HepG2 (cell line): Measurements from ENCODE around the gene TPRN. TPM values are rescaled to one million over a fixed set of nuclear protein-coding genes. Genes with fewer than 3 reads are reported as not detected.

Experiments used
- ATAC-seq: fragments of 200-7000 bp; cut with Tn5 transposase; 3 replicates; pipeline ENCODE4 v1.9.1; 2020; ENCODE audit warnings: mild to moderate bottlenecking, moderate library complexity
- BruUV-seq: library from RNA; stranded (reverse); fragments of 400-500 nt; replicated peaks from 2 replicates; lab custom pipeline; 2021; lab: Mats Ljungman, UMichigan
- CTCF ChIA-PET: fragments of 300-600 bp; formaldehyde crosslinking; extraction: SDS; loops from one replicate; lab custom pipeline; 2021; ENCODE audit warnings: low total read pairs, inconsistent platforms, low intra/inter-chr PET ratio; lab: Yijun Ruan, JAX
- POLR2A ChIA-PET: fragments of 350-600 bp; sonication (Branson Sonifier 250); formaldehyde crosslinking; loops from one replicate; lab custom pipeline; 2020; ENCODE audit warnings: antibody characterized with exemption, inconsistent platforms; lab: Yijun Ruan, JAX
- DNase-seq: peaks from one replicate; pipeline ENCODE4 v3.0.0-alpha.2; 2015; ENCODE audit warnings: low spot score
- FAIRE-seq: peaks from 3 replicates; lab custom pipeline; 2011; peaks lifted over from hg19 to GRCh38; lab: Jason Lieb, UNC
- H2AFZ ChIP-seq: one replicate; pipeline ENCODE4 v1.6.1; 2011; ENCODE audit warnings: low read length, inconsistent platforms
- H3K27ac ChIP-seq: fragments of 300-600 bp; 3 replicates; pipeline ENCODE4 v1.8.0; 2011; ENCODE audit warnings: mixed run types, mild to moderate bottlenecking, mixed read lengths, low read length, inconsistent platforms; ENCODE audit not compliant: insufficient read depth; ENCODE audit errors: extremely low read length
- H3K27me3 ChIP-seq, 2 experiments: fragments of 200-600 bp in 1 of 2; 2 replicates in 1 of 2; 3 replicates in 1 of 2; pipeline versions ENCODE4 v1.6.0 to v1.8.0; 2011; ENCODE audit warnings: low read length in 2 of 2, mild to moderate bottlenecking in 2 of 2, moderate library complexity in 2 of 2, inconsistent platforms in 1 of 2; ENCODE audit not compliant: insufficient read depth in 2 of 2, control insufficient read depth in 1 of 2
- H3K36me3 ChIP-seq, 2 experiments: fragments of 200-600 bp in 1 of 2; replicated peaks in 1 of 2; 2 replicates in 1 of 2; 3 replicates in 1 of 2; pipeline versions ENCODE4 v1.5.1 to v1.8.0; 2011; ENCODE audit warnings: low read length in 2 of 2, inconsistent platforms in 1 of 2; ENCODE audit not compliant: insufficient read depth in 2 of 2, control insufficient read depth in 1 of 2
- H3K4me1 ChIP-seq: 2 replicates; pipeline ENCODE4 v1.5.1; 2012; ENCODE audit warnings: low read length, inconsistent platforms; ENCODE audit not compliant: insufficient read depth
- H3K4me2 ChIP-seq: 2 replicates; pipeline ENCODE4 v1.6.0; 2011; ENCODE audit warnings: low read depth, low read length, inconsistent platforms
- H3K4me3 ChIP-seq, 3 experiments: fragments of 200-600 bp in 1 of 3; sonication (generic), shearing (Covaris generic) in 1 of 3; replicated peaks in 1 of 3; 2 replicates each; pipeline ENCODE4 v1.5.1; 2011 to 2016; ENCODE audit warnings: low read length in 3 of 3, inconsistent platforms in 2 of 3, low read depth in 2 of 3, mild to moderate bottlenecking in 2 of 3, control low read depth in 1 of 3, mixed read lengths in 1 of 3; ENCODE audit not compliant: insufficient read depth in 1 of 3
- H3K79me2 ChIP-seq: one replicate; pipeline ENCODE4 v1.6.1; 2011; ENCODE audit warnings: low read length, inconsistent platforms; ENCODE audit not compliant: insufficient read depth
- H3K9ac ChIP-seq: 2 replicates; pipeline ENCODE4 v1.6.0; 2011; ENCODE audit warnings: mild to moderate bottlenecking, low read depth, low read length, inconsistent platforms; ENCODE audit not compliant: insufficient read depth
- H3K9me3 ChIP-seq: 2 replicates; pipeline ENCODE4 v1.5.1; 2012; ENCODE audit warnings: mild to moderate bottlenecking, low read length
- H4K20me1 ChIP-seq: 2 replicates; pipeline ENCODE4 v1.6.0; 2011; ENCODE audit warnings: inconsistent platforms, mild to moderate bottlenecking, low read length, moderate library complexity; ENCODE audit not compliant: insufficient read depth
- ATM ChIP-seq: fragments of 450-650 bp; IDR thresholded peaks from 2 replicates; pipeline ENCODE4 v1.7.1; 2017; ENCODE audit warnings: mild to moderate bottlenecking, borderline replicate concordance
- HMG20B ChIP-seq: conservative IDR thresholded peaks from 2 replicates; pipeline ENCODE4 v1.6.1; 2016; ENCODE audit warnings: missing genetic modification reagents, missing compliant biosample characterization
- KLF9 ChIP-seq: IDR thresholded peaks from 2 replicates; pipeline ENCODE4 v1.6.1; 2016; ENCODE audit warnings: low read depth
- RAD21 ChIP-seq: fragments of 450-650 bp; formaldehyde crosslinking; IDR thresholded peaks from 2 replicates; pipeline ENCODE4 v1.5.0; 2020; ENCODE audit warnings: mild to moderate bottlenecking
- REXO4 ChIP-seq: sonication (generic); formaldehyde crosslinking; IDR thresholded peaks from 2 replicates; pipeline ENCODE4 v1.8.0; 2022; ENCODE audit warnings: missing genetic modification reagents, mild to moderate bottlenecking, borderline replicate concordance
- ZFP90 ChIP-seq: sonication (generic); formaldehyde crosslinking; IDR thresholded peaks from 2 replicates; pipeline ENCODE4 v1.8.0; 2022; ENCODE audit warnings: missing genetic modification reagents, mild to moderate bottlenecking, inconsistent platforms, borderline replicate concordance
- ZFY ChIP-seq: sonication (generic); formaldehyde crosslinking; IDR thresholded peaks from 2 replicates; pipeline ENCODE4 v1.4.0; 2020; ENCODE audit warnings: missing genetic modification reagents
- ZNF75D ChIP-seq: sonication (generic); formaldehyde crosslinking; IDR thresholded peaks from 2 replicates; pipeline ENCODE4 v1.8.1; 2023; ENCODE audit warnings: missing genetic modification reagents, mild to moderate bottlenecking, borderline replicate concordance
- ZNF775 ChIP-seq: sonication (generic); formaldehyde crosslinking; IDR thresholded peaks from 2 replicates; pipeline ENCODE4 v1.4.0; 2020; ENCODE audit warnings: missing genetic modification reagents, mild to moderate bottlenecking, moderate library complexity, borderline replicate concordance
- ZNF777 ChIP-seq: sonication (generic); formaldehyde crosslinking; IDR thresholded peaks from 2 replicates; pipeline ENCODE4 v1.4.0; 2020; ENCODE audit warnings: missing genetic modification reagents
- WGBS: methylation state at CpG from one replicate; pipeline ENCODE4 v1.1.6; 2017; ENCODE audit warnings: low lambda C conversion rate; 5-methylcytosine and 5-hydroxymethylcytosine counted together
- in situ Hi-C: cut with HindIII; loops from 2 replicates; pipeline ENCODE4 v1.10.0; 2017; ENCODE audit warnings: low pct_unique_long_range_greater_than_20kb; ENCODE audit not compliant: extremely low pct_ligation_motif_present
- intact Hi-C: fragments of 100-400 bp; cut with micrococcal nuclease; formaldehyde crosslinking; loops from one replicate; pipeline ENCODE4 v1.10.0; 2022; ENCODE audit not compliant: unreplicated experiment
- polyA plus RNA-seq, 8 experiments: library from polyadenylated mRNA; depleted of rRNA in 3 of 8; stranded (reverse) in 7 of 8; unstranded in 1 of 8; fragments of >200 nt; fragmentation: Illumina TruSeq in 4 of 8; extraction: Trizol in 4 of 8; gene quantifications; 2 replicates each; pipeline versions ENCODE4 v1.2.1 to v1.2.3, GENCODE V29; 2011 to 2016; ENCODE audit warnings: low read depth in 4 of 8, missing spikeins in 1 of 8, mixed read lengths in 1 of 8; ENCODE audit not compliant: insufficient read depth in 1 of 8
- total RNA-seq, 5 experiments: library from RNA; depleted of rRNA; stranded (reverse); fragments of >200 nt; fragmentation: Illumina TruSeq; extraction: Trizol; gene quantifications; 2 replicates each; pipeline ENCODE4 v1.2.3, GENCODE V29; 2016; ENCODE audit warnings: low read depth in 1 of 5
- TF ChIP-seq, protein P1 (sequence below): sonication (generic); formaldehyde crosslinking; IDR thresholded peaks from 2 replicates; pipeline ENCODE4 v1.4.0; 2020; ENCODE audit warnings: missing genetic modification reagents
- TF ChIP-seq, protein P2 (sequence below): sonication (generic); formaldehyde crosslinking; IDR thresholded peaks from 2 replicates; pipeline ENCODE4 v1.5.0; 2020; ENCODE audit warnings: mild to moderate bottlenecking, missing genetic modification reagents, borderline replicate concordance

TPRN gene
- total and polyA plus RNA-seq, 2 of the 13 experiments (the other 11 are each of a cell fraction or from before 2014, with no cell fraction given) = 10.1 to 19.2 TPM

DNA sequence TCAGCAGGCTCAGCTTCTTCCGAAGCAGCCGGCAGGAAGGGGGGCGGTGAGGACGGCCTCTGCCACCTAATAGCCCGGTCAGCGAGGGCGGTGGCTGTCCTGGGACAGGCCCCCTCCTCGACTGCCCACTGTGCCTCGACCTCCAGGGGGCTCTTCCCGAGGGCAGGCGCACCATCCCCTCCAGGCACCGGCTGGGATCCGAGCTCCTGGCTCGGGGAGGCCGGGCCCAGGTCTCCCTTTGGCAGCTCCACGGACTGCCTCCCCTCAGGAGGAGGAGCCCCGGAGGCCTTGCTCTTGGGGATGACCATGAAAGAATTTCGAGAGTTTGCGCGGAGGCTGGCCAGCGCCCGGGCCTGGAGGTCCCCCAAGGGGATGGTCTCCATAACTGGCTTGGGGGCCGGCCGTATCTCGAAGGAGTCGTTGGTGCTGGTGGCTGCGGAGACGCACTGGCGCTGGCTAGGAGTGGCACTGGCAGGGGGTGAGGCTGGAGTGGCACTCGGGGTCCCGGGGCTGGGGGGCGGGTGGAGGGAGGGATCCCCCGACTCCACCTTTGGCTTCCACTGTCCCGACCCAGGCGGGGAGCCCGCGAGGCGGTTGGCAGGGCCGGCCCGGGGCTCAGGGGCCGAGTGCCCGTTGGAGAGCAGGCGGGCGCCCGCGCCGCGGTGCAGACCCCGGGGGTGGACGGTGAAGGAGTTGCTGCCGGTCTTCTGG, 975 bp downstream of the TPRN start (continued):
- no peak for TF ChIP-seq KLF9 (CRISPR knock-in tag)
- no peak for TF ChIP-seq REXO4 (CRISPR knock-in tag)
- TF ChIP-seq ATM = no peak

DNA sequence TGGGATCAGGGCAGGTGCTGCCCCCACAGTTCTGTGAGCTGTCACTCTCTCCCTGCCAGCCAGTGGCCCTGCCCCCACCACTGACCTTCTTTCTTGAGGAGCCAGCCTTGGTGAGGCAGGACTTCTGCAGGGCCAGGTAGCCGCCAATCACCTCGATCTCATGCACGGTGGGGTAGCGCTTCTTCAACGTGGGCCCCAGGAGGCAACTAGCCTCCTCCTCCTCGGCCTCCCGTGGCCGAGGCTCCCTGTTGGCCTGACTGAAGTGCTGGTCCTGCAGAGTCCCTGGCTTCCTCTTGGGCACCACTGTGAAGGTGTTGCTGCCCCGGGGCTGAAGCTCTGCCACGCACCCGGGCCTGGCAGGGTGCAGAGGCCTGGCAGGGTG, 1.6 kb downstream of the TPRN start:
- peak overlapping the region; percentile 71 to 75 (median 72) for H3K4me3 ChIP-seq
- peak overlapping the region; percentile 47 for H3K27ac ChIP-seq
- no peaks in the 10 kb centered on the region for H3K9me3 ChIP-seq
- no peaks in the 10 kb centered on the region; the same call in 1 of the 2 replicates for H4K20me1 ChIP-seq
- ATAC-seq (no peak), DNase-seq (no peak), FAIRE-seq (no peak)
- 15% methylated on average over 4 of the region's 11 CpGs for WGBS
- H3K4me2 ChIP-seq = peak overlapping the region; percentile 90
- CTCF ChIA-PET = interaction anchor here (1.3 kb wide), 1 partner anchor 10 kb away, joined by 4 read pairs; the partner anchor contains the start of genes ANAPC2 and SSNA1
- peak overlapping the region; percentile 73 for H3K9ac ChIP-seq
- no peak overlapping the region for H2AFZ ChIP-seq
- peaks cover 61% of the 10 kb centered on the region for H3K79me2 ChIP-seq
- H3K27me3 ChIP-seq = no peaks in the 10 kb centered on the region
- H3K4me1 ChIP-seq = peaks cover 75% of the 10 kb centered on the region
- POLR2A ChIA-PET = interaction anchor here (0.8 to 3.0 kb wide), 14 partner anchors 10 to 81 kb away, joined by 3 to 47 read pairs (median 5); partner anchors contain the start of genes ANAPC2, RNF208, SSNA1 and TUBB4B
- intact Hi-C loops = no loop called here
- no peaks in the 10 kb centered on the region; a peak in 1 of 5 replicates for H3K36me3 ChIP-seq
- no TSS peak for BruUV-seq
- in situ Hi-C loops = no loop called here
- TF ChIP-seq ZNF775 (CRISPR knock-in tag) = no peak
- 0 out of 2 replicates have a peak, but pooled peaks have one; percentile 38 for TF ChIP-seq ZFP90
- 0 out of 2 replicates have a peak, but pooled peaks have one; percentile 43 for TF ChIP-seq ZNF777 (CRISPR knock-in tag)
- TF ChIP-seq RAD21 (CRISPR knock-in tag) = no peak
- TF ChIP-seq HMG20B (CRISPR knock-in tag) = no peak
- no peak for TF ChIP-seq ZNF75D (CRISPR knock-in tag)
- TF ChIP-seq, protein P1, sequence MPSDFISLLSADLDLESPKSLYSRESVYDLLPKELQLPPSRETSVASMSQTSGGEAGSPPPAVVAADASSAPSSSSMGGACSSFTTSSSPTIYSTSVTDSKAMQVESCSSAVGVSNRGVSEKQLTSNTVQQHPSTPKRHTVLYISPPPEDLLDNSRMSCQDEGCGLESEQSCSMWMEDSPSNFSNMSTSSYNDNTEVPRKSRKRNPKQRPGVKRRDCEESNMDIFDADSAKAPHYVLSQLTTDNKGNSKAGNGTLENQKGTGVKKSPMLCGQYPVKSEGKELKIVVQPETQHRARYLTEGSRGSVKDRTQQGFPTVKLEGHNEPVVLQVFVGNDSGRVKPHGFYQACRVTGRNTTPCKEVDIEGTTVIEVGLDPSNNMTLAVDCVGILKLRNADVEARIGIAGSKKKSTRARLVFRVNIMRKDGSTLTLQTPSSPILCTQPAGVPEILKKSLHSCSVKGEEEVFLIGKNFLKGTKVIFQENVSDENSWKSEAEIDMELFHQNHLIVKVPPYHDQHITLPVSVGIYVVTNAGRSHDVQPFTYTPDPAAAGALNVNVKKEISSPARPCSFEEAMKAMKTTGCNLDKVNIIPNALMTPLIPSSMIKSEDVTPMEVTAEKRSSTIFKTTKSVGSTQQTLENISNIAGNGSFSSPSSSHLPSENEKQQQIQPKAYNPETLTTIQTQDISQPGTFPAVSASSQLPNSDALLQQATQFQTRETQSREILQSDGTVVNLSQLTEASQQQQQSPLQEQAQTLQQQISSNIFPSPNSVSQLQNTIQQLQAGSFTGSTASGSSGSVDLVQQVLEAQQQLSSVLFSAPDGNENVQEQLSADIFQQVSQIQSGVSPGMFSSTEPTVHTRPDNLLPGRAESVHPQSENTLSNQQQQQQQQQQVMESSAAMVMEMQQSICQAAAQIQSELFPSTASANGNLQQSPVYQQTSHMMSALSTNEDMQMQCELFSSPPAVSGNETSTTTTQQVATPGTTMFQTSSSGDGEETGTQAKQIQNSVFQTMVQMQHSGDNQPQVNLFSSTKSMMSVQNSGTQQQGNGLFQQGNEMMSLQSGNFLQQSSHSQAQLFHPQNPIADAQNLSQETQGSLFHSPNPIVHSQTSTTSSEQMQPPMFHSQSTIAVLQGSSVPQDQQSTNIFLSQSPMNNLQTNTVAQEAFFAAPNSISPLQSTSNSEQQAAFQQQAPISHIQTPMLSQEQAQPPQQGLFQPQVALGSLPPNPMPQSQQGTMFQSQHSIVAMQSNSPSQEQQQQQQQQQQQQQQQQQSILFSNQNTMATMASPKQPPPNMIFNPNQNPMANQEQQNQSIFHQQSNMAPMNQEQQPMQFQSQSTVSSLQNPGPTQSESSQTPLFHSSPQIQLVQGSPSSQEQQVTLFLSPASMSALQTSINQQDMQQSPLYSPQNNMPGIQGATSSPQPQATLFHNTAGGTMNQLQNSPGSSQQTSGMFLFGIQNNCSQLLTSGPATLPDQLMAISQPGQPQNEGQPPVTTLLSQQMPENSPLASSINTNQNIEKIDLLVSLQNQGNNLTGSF = no peak
- peak; percentile 31; the same call in 1 of the 2 replicates for TF ChIP-seq ZFY (CRISPR knock-in tag)
- TF ChIP-seq, protein P2, sequence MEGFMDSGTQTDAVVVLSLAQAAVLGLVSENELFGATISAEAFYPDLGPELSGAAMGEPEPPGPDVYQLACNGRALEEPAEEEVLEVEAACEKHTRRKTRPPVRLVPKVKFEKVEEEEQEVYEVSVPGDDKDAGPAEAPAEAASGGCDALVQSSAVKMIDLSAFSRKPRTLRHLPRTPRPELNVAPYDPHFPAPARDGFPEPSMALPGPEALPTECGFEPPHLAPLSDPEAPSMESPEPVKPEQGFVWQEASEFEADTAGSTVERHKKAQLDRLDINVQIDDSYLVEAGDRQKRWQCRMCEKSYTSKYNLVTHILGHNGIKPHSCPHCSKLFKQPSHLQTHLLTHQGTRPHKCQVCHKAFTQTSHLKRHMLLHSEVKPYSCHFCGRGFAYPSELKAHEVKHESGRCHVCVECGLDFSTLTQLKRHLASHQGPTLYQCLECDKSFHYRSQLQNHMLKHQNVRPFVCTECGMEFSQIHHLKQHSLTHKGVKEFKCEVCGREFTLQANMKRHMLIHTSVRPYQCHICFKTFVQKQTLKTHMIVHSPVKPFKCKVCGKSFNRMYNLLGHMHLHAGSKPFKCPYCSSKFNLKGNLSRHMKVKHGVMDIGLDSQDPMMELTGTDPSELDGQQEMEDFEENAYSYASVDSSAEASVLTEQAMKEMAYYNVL (CRISPR knock-in tag) = no peak
